ENCODE measurements around the gene NXPE3. TPM values are rescaled to one million over a fixed set of nuclear protein-coding genes. Genes with fewer than 3 reads are reported as not detected.
"Not testable (repeated sequence)": the region's sequence is repeated elsewhere in the genome, so short reads cannot be mapped to it uniquely, and the experiment has no call there.

The NXPE3 gene
- total RNA-seq, 4 donors from 2014 or later = 2.0 to 5.6 (median 2.7) TPM

DNA sequence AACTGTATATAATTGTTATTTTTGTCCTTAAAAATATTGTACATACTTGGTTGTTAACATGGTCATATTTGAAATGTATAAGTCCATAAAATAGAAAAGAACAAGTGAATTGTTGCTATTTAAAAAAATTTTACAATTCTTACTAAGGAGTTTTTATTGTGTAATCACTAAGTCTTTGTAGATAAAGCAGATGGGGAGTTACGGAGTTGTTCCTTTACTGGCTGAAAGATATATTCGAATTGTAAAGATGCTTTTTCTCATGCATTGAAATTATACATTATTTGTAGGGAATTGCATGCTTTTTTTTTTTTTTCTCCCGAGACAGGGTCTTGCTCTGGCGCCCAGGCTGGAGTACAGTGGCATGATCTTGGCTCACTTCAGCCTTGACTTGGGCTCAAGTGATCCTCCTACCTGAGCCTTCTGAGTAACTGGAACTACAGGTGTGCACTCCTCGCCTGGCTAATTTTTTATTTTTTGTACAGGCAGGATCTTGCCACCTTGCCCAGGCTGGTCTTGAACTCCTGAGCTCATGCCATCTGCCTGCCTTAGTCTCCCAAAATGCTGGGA is 81.0 kb downstream of the NXPE3 start:
- H3K4me3 ChIP-seq (ENCODE audit: low read depth, poor library complexity, severe bottlenecking) = no peak overlapping the region
- DNase-seq (ENCODE audit: low spot score in 2 of 2) = no peak
- TF ChIP-seq, protein P1, sequence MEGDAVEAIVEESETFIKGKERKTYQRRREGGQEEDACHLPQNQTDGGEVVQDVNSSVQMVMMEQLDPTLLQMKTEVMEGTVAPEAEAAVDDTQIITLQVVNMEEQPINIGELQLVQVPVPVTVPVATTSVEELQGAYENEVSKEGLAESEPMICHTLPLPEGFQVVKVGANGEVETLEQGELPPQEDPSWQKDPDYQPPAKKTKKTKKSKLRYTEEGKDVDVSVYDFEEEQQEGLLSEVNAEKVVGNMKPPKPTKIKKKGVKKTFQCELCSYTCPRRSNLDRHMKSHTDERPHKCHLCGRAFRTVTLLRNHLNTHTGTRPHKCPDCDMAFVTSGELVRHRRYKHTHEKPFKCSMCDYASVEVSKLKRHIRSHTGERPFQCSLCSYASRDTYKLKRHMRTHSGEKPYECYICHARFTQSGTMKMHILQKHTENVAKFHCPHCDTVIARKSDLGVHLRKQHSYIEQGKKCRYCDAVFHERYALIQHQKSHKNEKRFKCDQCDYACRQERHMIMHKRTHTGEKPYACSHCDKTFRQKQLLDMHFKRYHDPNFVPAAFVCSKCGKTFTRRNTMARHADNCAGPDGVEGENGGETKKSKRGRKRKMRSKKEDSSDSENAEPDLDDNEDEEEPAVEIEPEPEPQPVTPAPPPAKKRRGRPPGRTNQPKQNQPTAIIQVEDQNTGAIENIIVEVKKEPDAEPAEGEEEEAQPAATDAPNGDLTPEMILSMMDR (IDR thresholded peaks at IDR 0.05) = no peak
- TF ChIP-seq POLR2A (IDR thresholded peaks at IDR 0.05) = no peak
- WGBS, 2 donors = 85 to 90% methylated on average over 5 of the region's 5 CpGs
- intact Hi-C loops (cut with DNase I; ENCODE audit: low total_unique reads) = loop anchor here (10.0 kb wide), 1 partner anchor 335 kb away; no protein-coding TSS in a partner anchor

DNA sequence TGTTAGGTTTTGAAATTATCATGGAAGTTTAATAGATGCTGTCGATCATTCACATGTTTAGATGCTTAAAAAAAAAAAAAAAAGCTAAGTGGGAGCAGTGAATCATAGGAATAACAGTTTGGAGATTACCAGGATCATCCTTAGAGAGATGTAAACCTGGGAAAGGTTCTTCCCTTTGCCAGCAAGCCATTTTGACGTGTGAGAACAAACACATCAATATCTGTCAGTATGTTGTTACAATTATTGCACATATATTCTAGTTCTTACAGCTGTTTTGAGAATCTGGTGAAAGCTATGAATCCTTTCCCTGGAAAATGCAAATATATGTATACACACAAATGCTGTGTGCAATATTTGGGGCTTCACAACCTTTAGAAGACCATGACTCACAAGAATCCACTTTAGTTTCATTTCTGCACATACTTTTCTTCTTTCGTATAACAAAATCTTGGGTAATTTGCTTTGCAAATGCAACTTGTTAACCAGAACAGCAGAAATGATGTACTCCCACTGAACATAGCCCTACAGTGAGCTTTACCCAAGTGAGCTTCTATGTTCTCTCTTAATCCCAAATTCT is 82.3 kb downstream of the NXPE3 start:
- H3K4me3 ChIP-seq (ENCODE audit: low read depth, poor library complexity, severe bottlenecking) = no peak overlapping the region
- DNase-seq (ENCODE audit: low spot score in 2 of 2) = no peak
- intact Hi-C loops (cut with DNase I; ENCODE audit: low total_unique reads) = no loop called here
- WGBS, 2 donors = 74 to 78% methylated on average over 3 of the region's 3 CpGs
- no peak for TF ChIP-seq POLR2A (IDR thresholded peaks at IDR 0.05)
- TF ChIP-seq, protein P1 (IDR thresholded peaks at IDR 0.05) = no peak

DNA sequence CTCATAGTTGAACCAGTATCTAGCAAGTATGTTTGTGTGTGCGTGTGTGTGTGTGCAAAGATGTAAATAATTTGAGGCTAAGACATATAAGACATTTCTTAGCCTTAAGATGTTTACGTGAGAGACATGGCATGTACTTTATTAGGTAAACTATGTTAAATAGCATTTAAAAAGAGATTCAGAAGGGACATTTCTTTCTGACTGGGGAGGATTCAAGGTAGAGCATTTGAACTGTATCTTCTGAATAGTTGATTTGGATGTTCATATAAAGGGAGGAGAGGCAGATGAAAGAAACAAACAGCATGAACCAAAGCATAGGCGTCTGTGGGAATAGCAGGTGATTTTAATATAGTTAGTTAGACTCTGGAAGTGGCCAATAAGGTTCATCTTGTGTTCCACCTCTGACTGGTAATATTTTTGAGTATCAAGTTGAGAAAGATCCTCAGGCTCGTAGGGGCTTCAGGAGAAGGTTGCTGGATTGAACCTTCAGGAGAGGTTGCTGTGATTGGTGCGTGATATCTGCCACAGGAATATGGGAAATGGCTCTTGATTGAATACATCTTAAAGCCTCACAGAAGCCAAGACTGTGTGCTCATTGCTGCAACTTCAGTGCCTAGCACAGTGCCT is 82.9 kb downstream of the NXPE3 start:
- intact Hi-C loops (cut with DNase I; ENCODE audit: low total_unique reads) = no loop called here
- WGBS, 2 donors = 71 to 73% methylated on average over 5 of the region's 5 CpGs
- H3K4me3 ChIP-seq (ENCODE audit: low read depth, poor library complexity, severe bottlenecking) = no peak overlapping the region
- TF ChIP-seq POLR2A (IDR thresholded peaks at IDR 0.05) = no peak
- TF ChIP-seq, protein P1 (IDR thresholded peaks at IDR 0.05) = no peak
- DNase-seq (ENCODE audit: low spot score in 2 of 2) = no peak

DNA sequence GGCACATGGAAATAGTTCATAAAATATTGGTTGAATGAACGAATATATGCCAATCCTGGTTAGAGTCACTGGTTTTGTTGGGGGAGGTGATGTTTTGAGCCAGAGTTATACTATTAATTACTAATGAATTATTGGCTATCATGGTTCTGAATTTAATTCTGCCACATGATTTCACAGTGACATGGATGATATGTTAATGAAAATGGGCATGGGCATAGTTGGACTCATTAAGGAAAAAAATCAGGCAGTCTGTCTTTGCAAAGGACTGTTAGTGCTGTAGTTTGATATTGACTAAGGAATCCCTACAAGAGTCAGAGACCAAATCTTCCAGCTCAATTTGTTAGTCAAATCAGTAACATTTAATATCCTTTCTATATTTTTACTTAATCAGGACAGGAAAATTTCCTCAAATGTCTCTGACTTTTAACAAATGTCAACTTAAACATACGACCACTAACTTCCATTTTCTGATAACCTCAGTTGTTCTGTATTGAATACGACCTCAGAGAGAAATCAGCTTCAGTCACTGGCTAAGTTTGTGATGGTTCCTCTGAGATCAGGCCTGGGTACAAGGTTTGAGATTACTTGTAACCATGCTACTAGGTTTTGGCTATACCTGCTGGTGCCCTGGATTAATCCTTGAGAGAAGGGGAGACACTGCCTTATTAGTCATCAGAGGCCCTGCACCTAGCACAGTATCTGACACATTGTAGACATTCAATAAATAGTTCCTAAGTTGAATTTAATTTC is 83.6 kb downstream of the NXPE3 start:
- TF ChIP-seq, protein P1 (IDR thresholded peaks at IDR 0.05) = no peak
- TF ChIP-seq POLR2A (IDR thresholded peaks at IDR 0.05) = no peak
- intact Hi-C loops (cut with DNase I; ENCODE audit: low total_unique reads) = no loop called here
- 76 to 83% methylated on average over 3 of the region's 3 CpGs for whole genome bisulfite sequencing, 2 donors
- DNase-seq (ENCODE audit: low spot score in 2 of 2) = no peak
- no peak overlapping the region for H3K4me3 ChIP-seq (ENCODE audit: low read depth, poor library complexity, severe bottlenecking)

DNA sequence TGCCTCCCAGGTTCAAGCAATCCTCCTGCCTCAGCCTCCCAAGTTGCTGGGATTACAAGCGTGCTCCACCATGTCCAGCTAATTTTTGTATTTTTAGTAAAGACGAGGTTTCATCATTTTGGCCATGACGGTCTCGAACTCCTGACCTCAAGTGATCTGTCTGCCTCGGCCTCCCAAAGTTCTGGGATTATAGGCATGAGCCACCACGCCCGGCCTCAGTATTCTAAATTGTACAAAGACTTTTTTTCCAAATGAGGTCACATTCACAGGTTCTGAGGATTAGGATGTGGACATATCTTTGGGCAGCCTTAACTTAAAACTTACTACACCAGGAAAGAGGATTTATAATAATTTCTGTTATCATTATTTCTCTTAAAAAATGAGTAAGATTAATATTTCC is 85.9 kb downstream of the NXPE3 start:
- 92 to 93% methylated on average over 7 of the region's 7 CpGs for WGBS, 2 donors
- H3K4me3 ChIP-seq (ENCODE audit: low read depth, poor library complexity, severe bottlenecking); DNase-seq (ENCODE audit: low spot score in 2 of 2); intact Hi-C loops (cut with DNase I; ENCODE audit: low total_unique reads): not testable (repeated sequence)
